GM19328 (cell line): Measurements from ENCODE around the gene TSPAN5.

Source experiments
- ATAC-seq: cut with Tn5 transposase; IDR thresholded peaks from one replicate; pipeline ENCODE4 v1.9.1; 2021; ENCODE audit warnings: mild to moderate bottlenecking, moderate library complexity; ENCODE audit not compliant: unreplicated experiment

Gene TSPAN5

GRCh38 chr4:98601708-98602107 is 56.7 kb downstream of the TSPAN5 start:
- no peak for ATAC-seq

DNA sequence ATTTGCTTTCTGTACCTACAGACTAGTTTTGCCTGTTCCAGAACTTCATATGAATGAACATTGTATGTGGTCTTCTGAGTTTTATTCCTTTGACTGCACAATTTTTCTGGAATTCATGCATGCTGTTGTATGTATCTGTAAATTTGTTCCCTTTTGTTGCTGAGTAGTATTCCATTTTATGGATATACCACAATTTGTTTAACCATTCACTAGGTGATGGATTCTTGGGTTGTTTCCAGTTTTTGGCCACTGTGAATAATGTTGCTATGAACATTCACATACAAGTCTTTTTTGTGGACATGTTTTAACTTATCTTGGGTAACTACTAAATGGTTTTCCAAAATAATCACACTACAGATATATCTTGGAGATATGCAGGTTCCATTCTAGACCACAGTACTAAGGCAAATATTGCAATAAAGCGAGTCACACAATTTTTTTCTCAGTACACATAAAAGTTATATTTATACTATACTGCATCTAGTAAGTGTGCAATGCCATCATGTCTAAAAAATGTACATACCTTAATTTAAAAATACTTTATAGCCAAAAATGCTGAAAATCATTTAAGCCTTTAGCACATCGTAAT is 58.7 kb downstream of the TSPAN5 start:
- no peak for ATAC-seq

GRCh38 chr4:98586962-98587354 is 71.5 kb downstream of the TSPAN5 start:
- ATAC-seq: no peak

- no peak for ATAC-seq
These were observed 72.0 kb downstream of the TSPAN5 start for GRCh38 chr4:98586291-98586961.

GRCh38 chr4:98585596-98585995 is 72.8 kb downstream of the TSPAN5 start:
- no peak for ATAC-seq

- no peak for ATAC-seq
These were observed 74.1 kb downstream of the TSPAN5 start for GRCh38 chr4:98584265-98584664.

GRCh38 chr4:98583265-98583664 is 75.1 kb downstream of the TSPAN5 start:
- ATAC-seq: no peak

GRCh38 chr4:98581126-98581525 is 77.3 kb downstream of the TSPAN5 start:
- no peak for ATAC-seq

GRCh38 chr4:98577956-98578355 is 80.5 kb downstream of the TSPAN5 start:
- no peak for ATAC-seq

DNA sequence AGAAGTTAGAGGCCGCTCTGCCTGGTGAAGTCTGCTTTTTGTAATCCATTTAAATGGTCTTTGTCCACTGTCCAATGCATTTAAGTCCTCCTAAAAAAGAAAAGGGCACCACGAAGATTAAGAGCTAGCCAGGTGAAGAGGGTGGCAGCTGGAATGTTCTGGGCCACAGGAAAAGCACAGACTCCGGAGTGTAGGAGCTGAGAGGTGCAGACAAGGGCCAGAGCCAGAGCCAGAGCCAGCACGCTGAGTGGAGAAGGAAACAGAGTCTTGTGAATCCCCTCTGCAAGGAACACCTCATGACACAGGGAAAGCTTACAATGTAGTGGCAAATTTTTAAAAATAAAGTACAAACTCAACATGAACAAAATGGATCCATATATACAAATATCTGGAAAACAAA is 83.6 kb downstream of the TSPAN5 start:
- no peak for ATAC-seq

DNA sequence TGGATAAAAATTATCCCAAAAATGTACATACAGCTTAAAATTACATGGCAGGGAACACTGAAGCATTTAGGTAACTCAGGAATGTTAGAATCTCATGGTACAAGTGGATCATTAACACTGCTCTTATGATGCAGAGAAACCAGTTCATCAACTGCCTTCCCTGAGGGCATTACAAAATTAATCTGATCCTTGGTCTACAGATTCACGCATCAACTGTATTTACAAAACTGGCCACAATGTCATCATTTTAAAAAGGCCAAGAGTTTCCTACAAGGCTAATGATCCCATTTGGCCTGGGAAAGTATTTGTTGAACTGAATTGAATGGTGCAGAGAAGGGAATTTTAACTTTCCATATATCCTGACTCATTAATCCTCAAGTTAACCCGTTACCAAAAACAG is 84.6 kb downstream of the TSPAN5 start:
- ATAC-seq: no peak

GRCh38 chr4:98572697-98573096 is 85.7 kb downstream of the TSPAN5 start:
- no peak for ATAC-seq

- no peak for ATAC-seq
These were observed 87.1 kb downstream of the TSPAN5 start for GRCh38 chr4:98571161-98571786.

GRCh38 chr4:98570151-98570797 is 88.1 kb downstream of the TSPAN5 start:
- ATAC-seq: no peak

DNA sequence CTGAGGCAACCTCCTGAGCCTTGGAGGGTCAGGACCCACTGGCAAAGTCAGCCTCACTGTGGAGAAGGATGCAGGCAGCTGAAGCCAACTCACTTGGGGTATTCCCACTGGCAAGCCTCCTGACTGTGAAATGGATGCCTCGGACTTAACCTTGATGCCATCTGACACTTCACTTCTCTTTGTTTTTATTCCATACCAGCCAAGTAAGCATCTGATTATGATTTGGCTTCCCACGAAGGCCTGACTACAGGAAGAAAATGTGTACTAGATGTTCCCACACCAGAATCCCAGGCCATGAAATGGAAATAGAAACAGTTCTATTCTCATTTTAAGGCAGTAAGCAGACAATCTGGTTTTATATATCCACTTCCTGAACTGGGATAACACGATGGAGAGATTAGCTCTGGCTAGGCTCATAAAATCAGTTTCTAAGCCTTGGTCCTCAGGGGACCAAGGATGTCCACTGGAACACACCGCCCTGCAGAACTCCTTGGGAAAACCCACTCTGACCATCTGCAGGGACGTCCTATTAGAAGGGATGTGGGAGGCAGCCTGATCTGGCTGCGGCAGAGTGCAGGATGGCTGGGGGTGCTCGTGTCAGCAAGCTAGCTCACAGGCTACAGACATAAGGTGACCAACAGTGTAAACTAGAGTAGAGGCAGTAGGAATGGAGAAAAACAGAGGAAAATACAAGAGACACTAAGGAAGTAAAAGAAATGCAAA is 89.3 kb downstream of the TSPAN5 start:
- no peak for ATAC-seq

DNA sequence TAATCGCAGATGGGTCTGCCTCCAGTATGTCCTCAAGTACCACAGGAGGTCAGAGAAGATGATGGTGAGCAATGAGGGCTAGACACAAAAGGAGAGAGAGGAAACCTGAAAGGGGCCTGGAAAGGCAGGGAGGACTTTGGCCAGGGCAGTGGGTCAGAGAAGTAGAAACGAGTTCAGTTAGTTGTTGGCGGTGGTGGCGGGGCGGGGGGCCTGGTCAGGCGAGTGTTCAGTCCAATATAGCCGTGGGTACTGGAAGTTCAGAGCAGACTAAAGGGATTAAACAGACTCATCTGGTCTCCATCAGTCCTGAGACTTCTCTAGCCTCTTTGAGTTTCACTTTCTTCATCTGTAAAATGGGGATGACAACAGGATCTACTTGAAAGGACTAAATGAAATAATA is 90.8 kb downstream of the TSPAN5 start:
- no peak for ATAC-seq

DNA sequence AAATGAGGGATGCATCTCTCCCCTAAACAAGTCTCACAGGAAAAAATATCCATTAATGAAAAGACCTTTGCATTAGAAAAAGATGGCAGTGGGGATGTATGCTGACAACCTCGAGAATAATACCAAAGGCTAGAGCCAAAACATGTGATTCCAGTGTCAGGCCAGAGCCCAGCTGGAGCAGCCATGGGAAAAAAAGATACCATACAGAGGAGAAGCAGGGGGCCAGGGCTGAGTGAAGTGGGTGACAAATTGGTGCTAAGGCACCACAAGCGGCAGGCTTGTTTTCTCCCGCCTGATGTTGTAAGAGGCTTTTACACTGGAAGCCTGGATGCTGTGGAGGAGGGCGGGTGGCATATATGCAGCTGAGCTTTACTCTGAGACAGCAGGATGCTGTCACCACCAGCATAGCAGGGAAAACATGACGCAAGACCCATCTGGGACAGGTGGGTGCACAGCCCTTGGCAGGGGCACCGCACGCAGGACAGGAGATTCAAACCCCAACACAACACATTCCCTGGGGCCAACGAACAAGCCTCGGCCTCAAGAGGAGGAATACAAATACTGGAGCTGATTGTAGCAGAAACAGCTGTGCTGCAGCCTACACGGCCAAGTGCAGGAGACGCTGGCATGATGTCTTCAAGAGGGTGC is 91.9 kb downstream of the TSPAN5 start:
- no peak for ATAC-seq

DNA sequence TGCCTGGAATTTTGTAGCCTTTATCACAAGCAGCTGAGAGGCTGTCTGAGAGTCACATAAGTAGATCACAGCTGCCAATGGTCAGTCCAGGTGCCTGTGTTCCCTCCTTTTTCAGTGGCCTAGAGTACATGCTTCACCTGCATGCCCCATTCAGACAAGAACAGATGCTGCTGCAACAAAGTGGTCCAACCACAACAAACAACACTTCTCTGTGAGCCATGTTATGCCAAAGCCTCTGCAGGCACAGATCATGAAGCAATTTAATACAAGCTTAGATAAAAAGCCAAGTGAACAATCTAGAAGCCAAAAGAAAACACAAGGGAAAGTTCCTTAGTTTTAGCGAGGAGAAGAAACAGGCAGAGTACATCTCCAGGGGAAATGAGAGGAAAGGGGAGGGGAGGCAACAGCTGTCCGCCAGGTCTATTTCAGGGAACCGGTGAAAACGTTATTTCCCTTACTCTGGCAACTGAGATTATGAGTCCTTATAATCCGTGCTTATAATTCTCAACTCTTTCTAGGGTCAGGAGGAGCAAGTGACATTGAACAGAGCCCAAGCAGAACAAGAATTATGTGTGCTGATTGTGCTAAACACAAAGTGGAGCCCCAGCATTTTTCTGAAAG is 92.6 kb downstream of the TSPAN5 start:
- no peak for ATAC-seq

DNA sequence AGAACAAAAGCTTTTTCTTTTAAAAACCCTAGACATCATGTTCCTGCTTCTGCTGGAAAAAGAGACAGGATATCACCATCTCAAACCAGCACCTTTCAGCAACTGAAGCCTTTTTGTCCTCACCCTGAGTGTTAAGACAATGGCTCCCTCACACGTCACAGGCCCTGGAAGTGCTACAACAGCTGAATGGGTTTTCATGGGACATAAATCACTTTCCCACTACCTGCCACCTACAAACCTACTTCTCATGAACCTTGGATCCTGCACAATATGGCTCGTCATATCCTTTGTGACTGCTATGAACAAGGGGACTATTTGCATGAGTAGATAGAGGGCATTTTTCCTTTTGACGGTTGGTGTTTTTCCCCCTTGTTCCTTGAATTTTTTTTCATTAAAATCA is 93.6 kb downstream of the TSPAN5 start:
- ATAC-seq: no peak

DNA sequence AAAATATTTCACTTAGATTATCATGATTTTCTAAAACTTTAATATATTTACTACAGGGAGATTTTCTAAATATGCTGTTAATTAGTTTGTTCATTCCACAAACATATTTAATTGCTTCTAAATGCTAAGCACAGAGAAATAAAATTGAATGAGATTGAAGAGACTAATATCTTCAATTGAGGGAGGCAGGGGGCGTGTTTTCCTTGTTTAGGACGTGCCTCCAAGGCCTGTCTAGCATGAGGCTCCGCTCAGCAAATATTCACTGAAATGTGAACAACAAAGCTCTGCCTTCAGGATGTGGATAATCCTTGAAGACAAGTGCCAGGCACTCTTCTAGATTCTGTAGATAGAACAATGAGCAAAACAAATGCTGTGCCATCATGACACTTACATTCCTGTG is 98.1 kb downstream of the TSPAN5 start:
- ATAC-seq: no peak
